Activated naive CD4-positive, alpha-beta T cell treated with anti-CD3 and anti-CD28 coated beads, Interleukin-2, amount 10 ng/mL, durations not matched to agents 7 days and 5 days (primary cell): Measurements from ENCODE around the gene CLSTN1.

Source experiments
- CTCF ChIA-PET: fragments of 350-600 bp; sonication (Branson Sonifier 250); formaldehyde crosslinking; loops from one replicate; lab custom pipeline; 2021; ENCODE audit warnings: antibody characterized with exemption; lab: Charles Lee
- DNase-seq: peaks from one replicate; pipeline ENCODE4 v3.0.0-alpha.2; 2020
- H3K27ac Mint-ChIP-seq: one replicate; pipeline ENCODE4 v1.8.0; 2021; ENCODE audit warnings: mild to moderate bottlenecking, moderate library complexity, mixed read lengths
- H3K27me3 Mint-ChIP-seq: one replicate; pipeline ENCODE4 v1.8.0; 2021; ENCODE audit warnings: mild to moderate bottlenecking, mixed read lengths
- H3K36me3 Mint-ChIP-seq: one replicate; pipeline ENCODE4 v1.8.0; 2021; ENCODE audit warnings: mixed read lengths
- H3K4me1 Mint-ChIP-seq: one replicate; pipeline ENCODE4 v1.8.0; 2021; ENCODE audit warnings: mixed read lengths
- H3K4me3 Mint-ChIP-seq: one replicate; pipeline ENCODE4 v1.8.0; 2021; ENCODE audit warnings: mild to moderate bottlenecking, moderate library complexity, mixed read lengths
- H3K9me3 Mint-ChIP-seq: one replicate; pipeline ENCODE4 v1.8.0; 2021; ENCODE audit warnings: mixed read lengths

Gene CLSTN1

GRCh38 chr1:9684801-9685200, 139.0 kb downstream of the CLSTN1 start:
- no peaks in the 10 kb centered on the region for H3K27me3 Mint-ChIP-seq
- H3K9me3 Mint-ChIP-seq = no peaks in the 10 kb centered on the region
- peak overlapping the region; percentile 11 for H3K27ac Mint-ChIP-seq
- CTCF ChIA-PET = interaction anchor here (1.3 kb wide), 1 partner anchor 58 kb away, joined by 3 read pairs; no protein-coding TSS in a partner anchor
- peaks cover 70% of the 10 kb centered on the region for H3K4me1 Mint-ChIP-seq
- H3K36me3 Mint-ChIP-seq = peaks cover 27% of the 10 kb centered on the region
- H3K4me3 Mint-ChIP-seq = no peak overlapping the region
- no peak for DNase-seq

- H3K27me3 Mint-ChIP-seq = no peaks in the 10 kb centered on the region
- peaks cover 64% of the 10 kb centered on the region for H3K4me1 Mint-ChIP-seq
- H3K4me3 Mint-ChIP-seq = no peak overlapping the region
- peaks cover 44% of the 10 kb centered on the region for H3K36me3 Mint-ChIP-seq
- CTCF ChIA-PET = no interaction called here
- DNase-seq = no peak
- no peaks in the 10 kb centered on the region for H3K9me3 Mint-ChIP-seq
- peak overlapping the region; percentile 8 for H3K27ac Mint-ChIP-seq
Observed at GRCh38 chr1:9680828-9681227, 142.9 kb downstream of the CLSTN1 start.

- Mint-ChIP-seq H3K27ac (no peak overlapping the region), H3K4me3 (no peak overlapping the region), H3K36me3 (peaks cover 44% of the 10 kb centered on the region), H3K27me3 (no peaks in the 10 kb centered on the region), H3K4me1 (peaks cover 63% of the 10 kb centered on the region), H3K9me3 (no peaks in the 10 kb centered on the region)
- CTCF ChIA-PET = interaction anchor here (1.5 kb wide), 1 partner anchor 53 kb away, joined by 5 read pairs; no protein-coding TSS in a partner anchor
- DNase-seq = no peak
Observed at GRCh38 chr1:9680091-9680490, 143.7 kb downstream of the CLSTN1 start.
